Measurements from ENCODE around the gene CLSTN2.

- TF ChIP-seq CTCF (IDR thresholded peaks at IDR 0.05; ENCODE audit: poor library complexity) = no peak
- no peak for TF ChIP-seq EZH2 (IDR thresholded peaks at IDR 0.05; ENCODE audit: borderline replicate concordance)
Measured at GRCh38 chr3:140529558-140529957, 594.6 kb downstream of the CLSTN2 start.

Measured in hepatocyte (in vitro differentiated cells).